SW 1271 (cell line): ENCODE measurements around the gene TEAD1.

ENCODE experiments used
- DNase-seq, 2 experiments: peaks; one replicate each; lab custom pipeline; 2025; lab: John Stamatoyannopoulos, UW

TEAD1 gene

DNA sequence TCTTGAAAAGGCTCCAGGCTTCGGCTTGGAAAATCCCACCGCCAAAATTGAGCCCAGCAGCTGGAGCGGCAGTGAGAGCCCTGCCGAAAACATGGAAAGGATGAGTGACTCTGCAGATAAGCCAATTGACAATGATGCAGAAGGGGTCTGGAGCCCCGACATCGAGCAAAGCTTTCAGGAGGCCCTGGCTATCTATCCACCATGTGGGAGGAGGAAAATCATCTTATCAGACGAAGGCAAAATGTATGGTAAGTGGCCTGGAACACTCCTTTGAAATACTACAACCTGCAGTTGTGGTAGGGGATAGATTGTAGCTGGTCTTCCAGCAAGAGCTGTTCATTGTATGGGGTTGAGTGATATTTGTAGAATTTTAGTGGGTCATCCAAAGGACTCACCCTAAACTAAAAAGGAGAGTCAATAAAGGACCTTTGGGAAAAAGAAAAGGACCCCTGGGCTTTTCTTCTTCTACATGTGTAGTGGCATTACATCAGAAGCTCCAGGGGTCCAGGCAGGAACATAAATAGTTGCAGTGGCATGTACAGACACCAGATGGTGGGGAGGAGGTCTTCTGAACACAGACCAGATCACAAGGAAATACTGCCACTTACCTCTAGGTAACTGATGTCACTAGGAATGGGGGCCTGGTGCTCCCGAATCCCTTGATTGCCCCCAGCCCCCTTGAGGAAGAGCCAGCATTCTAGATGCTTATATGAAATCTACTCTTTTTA lies 90.1 kb downstream of the TEAD1 start:
- no peak for DNase-seq

- DNase-seq: no peak
Observed at GRCh38 chr11:12765428-12765827, 91.2 kb downstream of the TEAD1 start.

- no peak for DNase-seq
Observed at GRCh38 chr11:12767027-12767426, 92.8 kb downstream of the TEAD1 start.

DNA sequence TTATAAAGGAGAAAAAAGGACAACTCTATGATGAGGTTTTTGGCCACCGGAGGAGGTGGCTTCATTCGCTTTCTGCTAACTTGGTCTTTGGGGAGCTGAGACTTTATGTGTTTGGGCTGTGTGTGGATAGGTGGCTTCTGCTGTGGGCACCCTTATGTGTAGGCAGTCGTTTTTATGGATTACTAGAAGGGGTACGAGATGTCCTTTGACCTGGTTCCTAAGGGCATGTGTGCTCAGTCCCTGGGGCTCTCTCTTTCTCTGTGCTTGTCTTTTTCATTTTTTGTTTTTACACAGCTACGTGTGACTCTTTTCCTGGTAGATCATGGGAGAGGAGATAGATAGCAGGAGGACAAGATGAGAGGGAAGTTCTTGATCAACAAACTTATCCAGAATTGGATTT lies 93.4 kb downstream of the TEAD1 start:
- DNase-seq: no peak

DNA sequence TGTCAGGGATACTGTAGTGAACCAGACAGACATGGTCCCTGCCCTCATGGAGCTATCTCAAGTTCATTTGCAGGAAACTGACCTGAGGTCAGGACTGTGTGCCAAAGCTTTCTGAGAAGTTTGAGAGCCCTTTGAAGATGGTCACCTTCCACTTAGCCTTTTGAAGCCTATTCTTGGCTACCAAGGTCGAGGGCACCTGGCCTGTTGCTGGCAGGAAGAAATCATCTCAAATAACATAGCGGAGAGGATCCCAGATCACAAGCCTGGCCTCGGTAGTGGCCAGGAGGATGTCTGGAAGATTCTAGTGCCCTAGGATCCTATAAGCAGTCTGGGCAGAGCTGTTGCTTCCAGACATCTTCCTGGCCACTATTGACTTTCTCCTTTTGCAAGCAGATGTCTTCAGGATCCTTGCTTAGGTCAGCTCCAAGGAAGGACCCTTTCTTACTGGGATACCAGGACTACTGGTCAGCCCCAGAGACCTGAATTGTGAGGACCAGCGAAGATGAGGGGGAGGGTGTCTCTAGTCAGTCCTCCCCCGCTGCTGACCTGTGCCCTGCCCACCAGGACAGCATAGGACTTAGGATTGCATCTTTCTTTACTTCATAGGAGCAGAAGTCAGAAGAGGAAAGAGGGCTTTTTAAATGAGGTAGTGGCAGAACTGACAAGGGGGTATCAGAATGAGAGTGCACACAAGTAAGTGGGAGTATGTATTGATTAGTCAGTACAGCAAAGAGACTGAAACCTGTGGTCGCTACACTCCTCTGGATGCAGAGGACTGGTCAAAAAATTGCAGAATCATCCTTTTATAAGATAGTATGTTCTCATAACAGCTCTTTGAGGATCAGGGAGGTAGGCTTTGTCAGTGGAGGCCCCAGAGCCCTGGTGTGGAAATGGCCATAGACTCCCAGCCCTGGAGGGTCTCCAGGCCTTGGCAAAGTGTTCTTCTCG lies 94.8 kb downstream of the TEAD1 start:
- DNase-seq: no peak

GRCh38 chr11:12769834-12770345 lies 95.7 kb downstream of the TEAD1 start:
- peak; percentile 47 to 76 for DNase-seq

GRCh38 chr11:12770435-12770834 lies 96.2 kb downstream of the TEAD1 start:
- no peak for DNase-seq

GRCh38 chr11:12770966-12771597 lies 96.9 kb downstream of the TEAD1 start:
- no peak for DNase-seq

GRCh38 chr11:12771875-12772274 lies 97.7 kb downstream of the TEAD1 start:
- DNase-seq: no peak

DNA sequence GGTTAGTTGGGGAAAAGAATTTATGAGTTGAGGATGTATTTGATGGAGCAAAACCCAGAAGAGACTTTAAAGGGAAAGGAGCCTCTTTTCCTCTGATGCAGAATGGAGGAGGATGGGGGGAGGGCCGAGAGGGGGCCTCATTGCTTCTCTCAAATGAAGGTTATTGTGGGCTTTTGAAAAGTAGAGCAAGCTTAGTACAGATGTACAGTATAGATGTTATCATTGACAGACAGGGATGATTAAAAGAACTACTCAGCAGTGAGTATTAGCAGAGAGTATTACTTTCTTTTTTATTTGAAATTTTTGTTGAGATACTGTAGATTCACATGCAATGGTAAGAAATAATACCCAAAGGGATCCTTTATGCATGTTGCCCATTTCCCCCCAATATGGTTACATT lies 98.1 kb downstream of the TEAD1 start:
- DNase-seq: no peak

DNA sequence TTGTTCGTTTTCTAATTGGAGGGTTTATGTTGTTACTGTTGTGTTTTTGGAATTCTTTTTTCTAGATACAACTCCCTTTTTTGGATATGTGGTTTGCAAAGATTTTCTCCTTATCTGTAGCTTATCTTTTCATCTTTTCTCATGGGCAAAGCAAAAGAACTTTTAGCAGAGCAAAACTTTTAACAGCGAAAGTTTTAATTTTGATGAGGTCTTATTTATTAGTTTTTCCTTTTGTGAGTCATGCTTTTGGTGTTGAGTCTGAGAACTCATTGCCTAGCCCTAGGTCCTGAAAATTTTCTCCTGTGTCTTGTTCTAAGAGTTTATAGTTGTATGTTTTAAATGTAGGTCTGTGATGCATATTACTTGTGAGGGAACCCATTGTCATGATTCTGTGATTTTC lies 99.4 kb downstream of the TEAD1 start:
- no peak for DNase-seq

DNA sequence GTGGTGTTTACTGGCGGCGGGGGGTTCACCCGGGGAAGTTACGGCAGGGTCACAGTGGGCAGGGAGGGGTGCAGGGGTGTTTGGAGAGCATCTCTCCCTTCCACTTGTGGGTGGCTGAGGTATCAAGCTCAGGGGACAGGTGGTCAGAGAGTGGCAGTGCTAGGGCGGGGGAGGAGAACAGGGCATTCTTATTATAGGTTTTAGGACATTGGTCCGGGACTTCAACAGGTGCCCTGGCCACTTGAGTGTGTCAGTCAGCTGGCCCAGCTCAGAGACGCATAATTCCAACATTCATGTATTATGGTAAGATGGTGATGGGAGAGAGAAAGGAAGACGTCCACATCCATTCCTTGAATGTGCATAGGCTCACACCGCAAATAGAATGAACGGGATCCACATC lies 101.7 kb downstream of the TEAD1 start:
- no peak for DNase-seq

- no peak for DNase-seq
Observed at GRCh38 chr11:12777208-12777874, 103.1 kb downstream of the TEAD1 start.

DNA sequence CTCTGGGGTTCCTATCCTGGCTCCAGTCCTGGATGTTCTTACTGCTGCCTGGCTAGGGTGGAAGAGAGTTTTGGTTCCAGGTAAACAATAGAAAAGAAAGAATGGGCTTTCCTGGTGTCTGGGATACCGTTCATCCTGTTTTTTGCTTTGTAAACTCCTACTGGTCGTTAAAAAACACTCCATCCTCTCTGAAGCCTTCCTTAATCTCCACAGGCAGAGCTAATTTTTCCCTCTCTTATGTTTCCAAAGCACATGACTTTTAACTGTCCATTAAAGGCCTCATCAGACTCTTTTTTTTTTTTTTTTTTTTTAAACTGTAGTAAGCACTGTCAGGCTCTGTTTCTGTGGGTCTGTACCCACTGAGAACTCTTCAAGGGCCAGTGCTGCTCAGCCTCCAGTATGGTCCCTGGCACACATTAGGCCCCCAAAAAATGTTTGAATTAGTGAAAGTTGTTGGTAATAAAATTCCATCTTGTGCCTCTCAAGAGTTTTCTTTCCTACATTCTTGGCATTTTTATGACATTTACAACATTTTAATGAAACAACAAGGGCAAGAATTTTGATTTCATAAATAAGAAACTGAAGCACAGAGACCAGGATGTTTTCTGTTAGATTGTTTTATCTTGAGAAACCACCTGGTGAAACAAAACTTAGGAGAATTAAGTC lies 104.2 kb downstream of the TEAD1 start:
- DNase-seq: no peak

- DNase-seq: no peak
Observed at GRCh38 chr11:12783765-12784164, 109.5 kb downstream of the TEAD1 start.

DNA sequence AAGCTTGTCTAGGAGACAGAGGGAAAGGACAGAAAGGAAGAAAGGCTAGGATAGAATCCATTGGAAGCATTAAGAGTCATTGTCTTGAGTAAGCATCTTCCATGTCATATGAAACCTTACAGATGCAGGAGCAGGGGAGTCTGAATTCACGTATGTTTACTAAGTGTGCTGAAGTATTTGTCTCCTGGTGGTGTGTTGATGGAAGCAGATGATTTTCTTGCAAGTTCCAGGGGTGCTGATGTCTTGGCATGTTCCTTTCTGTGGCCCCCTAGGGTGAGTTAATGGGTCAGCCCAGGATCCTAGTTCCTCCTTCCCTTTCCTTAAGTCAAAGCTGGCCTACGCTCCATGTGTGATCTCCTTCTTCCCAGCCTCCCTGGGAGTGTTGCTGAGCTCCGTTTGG lies 110.2 kb downstream of the TEAD1 start:
- no peak for DNase-seq

- no peak for DNase-seq
Observed at GRCh38 chr11:12784987-12785386, 110.8 kb downstream of the TEAD1 start.

DNA sequence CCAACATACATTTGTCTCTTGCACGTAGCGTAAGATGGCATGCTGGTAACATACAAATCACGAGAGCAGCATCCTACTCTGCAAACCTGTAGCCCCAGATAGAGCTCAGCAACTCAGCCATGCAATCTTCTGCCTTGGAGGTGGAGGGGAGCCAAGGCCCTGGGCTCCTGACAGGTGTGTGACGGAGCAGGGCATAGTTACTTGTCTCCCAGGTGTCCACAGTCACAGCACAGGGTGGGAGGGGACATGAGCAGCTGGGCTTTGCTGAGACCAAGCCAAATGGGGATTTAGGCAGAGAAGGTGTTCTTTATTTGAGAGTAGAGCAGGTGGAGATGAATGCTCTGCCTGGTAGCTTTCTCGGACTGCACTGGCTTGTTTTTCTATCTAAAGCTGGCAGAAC lies 111.7 kb downstream of the TEAD1 start:
- DNase-seq: no peak

GRCh38 chr11:12786450-12786849 lies 112.2 kb downstream of the TEAD1 start:
- DNase-seq: no peak

GRCh38 chr11:12786891-12787290 lies 112.7 kb downstream of the TEAD1 start:
- no peak for DNase-seq

- no peak for DNase-seq
Observed at GRCh38 chr11:12787847-12788246, 113.6 kb downstream of the TEAD1 start.
